Kidney (tissue), 14 donors: Measurements from ENCODE around the gene KRTAP2-4. TPM values are rescaled to one million over a fixed set of nuclear protein-coding genes. Genes with fewer than 3 reads are reported as not detected.

Source experiments
- DNase-seq, 5 donors: peaks; one replicate each; pipeline ENCODE4 v3.0.0-alpha.2; 2013 to 2020
- FAIRE-seq: peaks from 2 replicates; lab custom pipeline; 2012; peaks lifted over from hg19 to GRCh38; lab: Jason Lieb, UNC
- H3K27ac ChIP-seq, 2 donors: one replicate each; pipeline ENCODE4 v1.7.0; 2013; ENCODE audit warnings: low read depth in 2 of 2, low read length in 2 of 2, inconsistent platforms in 1 of 2
- H3K27me3 ChIP-seq: one replicate; pipeline ENCODE4 v1.7.1; 2013; ENCODE audit warnings: low read length, inconsistent platforms; ENCODE audit not compliant: control insufficient read depth, insufficient read depth
- H3K36me3 ChIP-seq, 3 donors: one replicate each; pipeline versions ENCODE4 v1.7.0 to v1.7.1; 2013; ENCODE audit warnings: low read length in 3 of 3, control low read depth in 1 of 3, inconsistent platforms in 1 of 3; ENCODE audit not compliant: insufficient read depth in 3 of 3, control insufficient read depth in 2 of 3
- H3K4me1 ChIP-seq, 3 donors: one replicate each; pipeline versions ENCODE4 v1.7.0 to v1.7.1; 2013; ENCODE audit warnings: low read length in 3 of 3, inconsistent platforms in 1 of 3, low read depth in 1 of 3; ENCODE audit not compliant: control insufficient read depth in 2 of 3, insufficient read depth in 2 of 3
- H3K4me3 ChIP-seq, 3 donors: one replicate each; pipeline versions ENCODE4 v1.7.0 to v1.8.1; 2013; ENCODE audit warnings: low read length in 3 of 3, control low read depth in 1 of 3, inconsistent platforms in 1 of 3
- H3K9ac ChIP-seq, 3 donors: one replicate each; pipeline versions ENCODE4 v1.7.0 to v1.7.1; 2013; ENCODE audit warnings: low read length in 3 of 3, control low read depth in 1 of 3, inconsistent platforms in 1 of 3
- H3K9me3 ChIP-seq, 3 donors: one replicate each; pipeline versions ENCODE4 v1.7.0 to v1.7.1; 2013; ENCODE audit warnings: low read length in 3 of 3, control low read depth in 1 of 3, inconsistent platforms in 1 of 3; ENCODE audit not compliant: control insufficient read depth in 2 of 3, insufficient read depth in 1 of 3
- CTCF ChIP-seq: IDR thresholded peaks from 3 replicates; pipeline ENCODE4 v1.5.1; 2012; ENCODE audit warnings: mild to moderate bottlenecking, moderate library complexity, borderline replicate concordance; ENCODE audit not compliant: insufficient read depth; ENCODE audit errors: extremely low read depth
- intact Hi-C: fragments of 100-400 bp; cut with DNase I; formaldehyde crosslinking; loops from one replicate; pipeline ENCODE4 v1.11.1; 2022
- polyA plus RNA-seq: library from polyadenylated mRNA; stranded (reverse); fragments of 350-450 nt; fragmentation: Illumina TruSeq; extraction: RNeasy Lipid Tissue Mini Kit (QIAGEN cat#74804); gene quantifications from one replicate; pipeline ENCODE4 v1.2.3, GENCODE V29; 2014; ENCODE audit warnings: low read depth, low replicate concordance; ENCODE audit not compliant: insufficient read depth
- total RNA-seq: library from RNA; stranded (reverse); fragmentation: NEBNext Ultra II Directional; extraction: Animal tissue kit (Norgen Biotek cat#: 25700); gene quantifications from one replicate; pipeline ENCODE4 v1.2.1, GENCODE V29; 2021
- donor health status: control.
- donor health status: control.
- donor health status: control.
- donor health status: control.
- donor health status: control.
- donor health status: DM: yes; HTN: yes; CAD: no.
- donor health status: Normal renal cell carcinoma (clear cell type).

KRTAP2-4 gene
- total and polyA plus RNA-seq, 2 donors from 2014 or later = not detected

DNA sequence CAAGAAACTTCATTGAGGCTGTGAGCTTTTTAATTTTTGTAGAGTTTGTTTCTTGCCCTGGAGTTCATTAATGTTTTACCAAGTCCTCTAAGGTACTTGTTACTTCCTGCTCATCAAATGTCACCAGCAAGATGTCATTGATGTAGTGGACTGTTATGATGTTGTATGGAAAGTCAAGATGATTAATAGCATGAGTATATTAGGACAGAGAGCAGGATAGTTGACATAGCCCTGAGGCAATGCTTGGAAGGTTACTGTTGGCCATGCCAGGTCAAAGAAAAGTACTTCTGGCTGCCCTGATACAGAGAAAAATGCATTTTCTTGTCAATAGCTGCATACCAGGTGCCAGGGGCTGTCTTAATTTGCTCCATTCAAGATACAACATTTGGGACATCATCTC lies 45.3 kb downstream of the KRTAP2-4 start:
- Histone ChIP-seq H3K9me3 (peaks cover 0 to 9% (median 0%) of the 10 kb centered on the region in 3 donors), H3K36me3 (no peaks in the 10 kb centered on the region), H3K27ac (no peak overlapping the region), H3K4me1 (no peaks in the 10 kb centered on the region), H3K9ac (no peak overlapping the region), H3K4me3 (no peak overlapping the region), H3K27me3 (no peaks in the 10 kb centered on the region)
- FAIRE-seq = no peak
- intact Hi-C loops = no loop called here
- no peak for DNase-seq
- TF ChIP-seq CTCF = no peak

GRCh38 chr17:41019415-41019814 lies 46.3 kb downstream of the KRTAP2-4 start:
- peaks cover 0 to 9% (median 0%) of the 10 kb centered on the region in 3 donors for H3K9me3 ChIP-seq
- H3K4me3 ChIP-seq = no peak overlapping the region
- no peak for TF ChIP-seq CTCF
- FAIRE-seq (no peak), DNase-seq (no peak)
- no peaks in the 10 kb centered on the region for H3K27me3 ChIP-seq
- intact Hi-C loops = no loop called here
- H3K27ac ChIP-seq = no peak overlapping the region
- H3K9ac ChIP-seq = no peak overlapping the region
- H3K4me1 ChIP-seq = no peaks in the 10 kb centered on the region
- no peaks in the 10 kb centered on the region for H3K36me3 ChIP-seq

DNA sequence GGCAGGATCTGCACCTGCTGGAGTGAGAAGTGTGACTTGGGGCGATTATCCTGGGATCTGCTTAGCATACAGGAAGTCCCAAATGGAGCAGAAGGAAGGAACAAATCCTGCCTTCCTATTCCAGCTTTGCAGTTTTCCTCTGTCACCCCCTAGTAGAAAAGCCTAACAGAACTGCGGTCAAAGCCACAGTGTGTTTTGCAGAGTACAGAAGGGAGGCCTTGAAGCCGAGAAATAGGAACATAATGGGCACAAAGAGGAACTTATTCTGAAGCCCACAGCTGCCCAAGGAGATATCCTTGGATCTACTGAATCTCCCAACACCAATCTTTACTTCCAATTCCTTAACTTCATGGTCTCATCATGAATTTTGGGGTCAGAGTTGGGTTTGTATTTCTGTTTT lies 47.1 kb downstream of the KRTAP2-4 start:
- no peak for FAIRE-seq
- H3K9ac ChIP-seq = no peak overlapping the region

More for the DNA sequence above, 47.1 kb downstream of the KRTAP2-4 start:
- Histone ChIP-seq H3K36me3 (no peaks in the 10 kb centered on the region), H3K27me3 (no peaks in the 10 kb centered on the region), H3K27ac (no peak overlapping the region), H3K4me1 (no peaks in the 10 kb centered on the region), H3K4me3 (no peak overlapping the region), H3K9me3 (peaks cover 0 to 9% (median 0%) of the 10 kb centered on the region in 3 donors)
- intact Hi-C loops = no loop called here
- TF ChIP-seq CTCF = no peak
- DNase-seq = no peak
